BJ (cell line): ENCODE results near the gene VTI1A. TPM values are rescaled to one million over a fixed set of nuclear protein-coding genes. Genes with fewer than 3 reads are reported as not detected.
"Not testable (repeated sequence)": the region's sequence is repeated elsewhere in the genome, so short reads cannot be mapped to it uniquely, and the experiment has no call there.

Experiments used
- CTCF ChIA-PET: fragments of 350-600 bp; formaldehyde crosslinking; extraction: SDS; loops from one replicate; lab custom pipeline; 2021; ENCODE audit warnings: antibody characterized with exemption, inconsistent platforms; lab: Yijun Ruan, JAX
- POLR2A ChIA-PET: fragments of 300-600 bp; sonication (Branson Sonifier 250); formaldehyde crosslinking; extraction: SDS; loops from one replicate; lab custom pipeline; 2021; ENCODE audit warnings: antibody characterized with exemption; lab: Charles Lee
- DNase-seq: peaks from one replicate; pipeline ENCODE4 v3.0.0-alpha.2; 2011; ENCODE audit warnings: low read depth
- H3K27me3 ChIP-seq: 2 replicates; pipeline ENCODE4 v1.6.0; 2011; ENCODE audit warnings: low read length; ENCODE audit not compliant: control insufficient read depth, insufficient read depth
- H3K36me3 ChIP-seq: 2 replicates; pipeline ENCODE4 v1.5.1; 2011; ENCODE audit warnings: low read length; ENCODE audit not compliant: control insufficient read depth, insufficient read depth
- H3K4me3 ChIP-seq: 2 replicates; pipeline ENCODE4 v1.5.1; 2011; ENCODE audit warnings: low read depth, mild to moderate bottlenecking, control low read depth, low read length
- polyA plus RNA-seq: library from polyadenylated mRNA; depleted of rRNA; stranded (reverse); fragments of >200 nt; gene quantifications from 2 replicates; pipeline ENCODE4 v1.2.3, GENCODE V29; 2011
- TF ChIP-seq, protein P1 (sequence below): IDR thresholded peaks from 2 replicates; pipeline ENCODE4 v1.5.1; 2011; ENCODE audit warnings: low read depth, mild to moderate bottlenecking, control low read depth, inconsistent platforms, low read length, moderate library complexity; ENCODE audit not compliant: insufficient read depth

The VTI1A gene
- polyA plus RNA-seq, 1 experiment: 13.4 TPM

DNA sequence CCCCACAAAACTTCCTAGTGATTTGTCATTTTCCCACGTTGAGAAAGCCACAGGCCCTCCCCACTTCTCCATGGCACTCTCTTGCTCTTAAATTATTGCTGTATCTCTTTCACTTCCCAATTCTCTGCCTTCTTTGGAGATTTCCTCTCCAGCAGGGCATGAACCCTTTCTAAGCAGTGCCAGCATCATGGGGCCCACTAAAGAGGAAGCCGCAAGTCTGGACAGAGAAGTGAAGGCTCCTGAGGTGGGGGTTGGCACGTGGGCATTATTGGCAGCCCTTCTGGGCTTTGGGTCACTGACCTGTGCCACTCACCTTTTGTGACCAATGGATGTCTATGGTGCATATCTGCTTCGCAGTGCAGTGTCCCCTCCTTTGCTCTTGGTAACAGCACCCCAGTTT is 405.3 kb downstream of the VTI1A start:
- DNase-seq: no peak
- CTCF ChIA-PET: no interaction called here
- Histone ChIP-seq H3K36me3 (no peaks in the 10 kb centered on the region), H3K27me3 (no peaks in the 10 kb centered on the region), H3K4me3 (no peak overlapping the region)
- TF ChIP-seq, protein P1, sequence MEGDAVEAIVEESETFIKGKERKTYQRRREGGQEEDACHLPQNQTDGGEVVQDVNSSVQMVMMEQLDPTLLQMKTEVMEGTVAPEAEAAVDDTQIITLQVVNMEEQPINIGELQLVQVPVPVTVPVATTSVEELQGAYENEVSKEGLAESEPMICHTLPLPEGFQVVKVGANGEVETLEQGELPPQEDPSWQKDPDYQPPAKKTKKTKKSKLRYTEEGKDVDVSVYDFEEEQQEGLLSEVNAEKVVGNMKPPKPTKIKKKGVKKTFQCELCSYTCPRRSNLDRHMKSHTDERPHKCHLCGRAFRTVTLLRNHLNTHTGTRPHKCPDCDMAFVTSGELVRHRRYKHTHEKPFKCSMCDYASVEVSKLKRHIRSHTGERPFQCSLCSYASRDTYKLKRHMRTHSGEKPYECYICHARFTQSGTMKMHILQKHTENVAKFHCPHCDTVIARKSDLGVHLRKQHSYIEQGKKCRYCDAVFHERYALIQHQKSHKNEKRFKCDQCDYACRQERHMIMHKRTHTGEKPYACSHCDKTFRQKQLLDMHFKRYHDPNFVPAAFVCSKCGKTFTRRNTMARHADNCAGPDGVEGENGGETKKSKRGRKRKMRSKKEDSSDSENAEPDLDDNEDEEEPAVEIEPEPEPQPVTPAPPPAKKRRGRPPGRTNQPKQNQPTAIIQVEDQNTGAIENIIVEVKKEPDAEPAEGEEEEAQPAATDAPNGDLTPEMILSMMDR: no peak
- POLR2A ChIA-PET: no interaction called here

DNA sequence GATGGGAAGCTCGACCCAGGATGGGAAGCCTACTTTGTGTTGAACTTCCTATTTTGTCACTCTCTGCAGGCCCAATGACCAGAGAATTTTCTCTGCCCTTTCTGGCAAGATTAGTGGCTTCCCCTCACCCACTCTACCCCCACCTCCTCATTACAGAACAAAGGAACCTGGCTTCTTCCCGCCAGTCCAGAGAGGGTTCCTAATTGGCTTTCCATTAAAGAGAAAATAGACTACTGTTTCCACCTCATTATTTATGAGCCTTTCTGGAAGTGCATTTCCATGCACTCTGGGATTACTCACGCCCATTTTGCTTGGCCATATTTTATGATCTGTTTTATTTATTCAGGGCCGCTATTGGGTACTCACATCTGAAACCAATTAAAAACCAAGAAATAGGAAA is 408.1 kb downstream of the VTI1A start:
- ChIA-PET CTCF (no interaction called here), POLR2A (no interaction called here)
- TF ChIP-seq, protein P1: no peak
- DNase-seq: no peak
- Histone ChIP-seq H3K4me3 (no peak overlapping the region), H3K27me3 (no peaks in the 10 kb centered on the region), H3K36me3 (no peaks in the 10 kb centered on the region)

DNA sequence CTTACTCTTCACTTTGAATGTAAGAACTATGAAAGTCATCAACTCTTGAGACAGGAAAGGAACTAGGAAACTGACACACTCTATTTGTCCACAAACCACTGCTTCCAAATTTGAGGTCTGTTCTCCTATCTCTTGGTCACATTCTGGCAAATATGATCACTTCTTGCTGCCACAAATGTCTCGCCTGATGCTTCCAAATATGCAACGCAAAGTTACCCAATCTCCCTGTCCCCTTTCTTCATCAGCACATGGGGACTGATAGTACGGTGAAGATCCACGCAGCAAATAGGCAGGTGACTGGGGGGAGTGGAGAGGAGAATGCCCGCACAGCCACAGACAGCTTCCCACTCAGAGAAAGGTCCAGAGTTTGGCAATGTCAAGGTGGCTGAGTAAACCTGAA is 410.5 kb downstream of the VTI1A start:
- POLR2A ChIA-PET: no interaction called here
- DNase-seq: no peak
- TF ChIP-seq, protein P1: no peak
- Histone ChIP-seq H3K27me3 (no peaks in the 10 kb centered on the region), H3K36me3 (no peaks in the 10 kb centered on the region), H3K4me3 (no peak overlapping the region)
- CTCF ChIA-PET: interaction anchor here (0.9 kb wide), 1 partner anchor 9 kb away, joined by 5 read pairs; no protein-coding TSS in a partner anchor

DNA sequence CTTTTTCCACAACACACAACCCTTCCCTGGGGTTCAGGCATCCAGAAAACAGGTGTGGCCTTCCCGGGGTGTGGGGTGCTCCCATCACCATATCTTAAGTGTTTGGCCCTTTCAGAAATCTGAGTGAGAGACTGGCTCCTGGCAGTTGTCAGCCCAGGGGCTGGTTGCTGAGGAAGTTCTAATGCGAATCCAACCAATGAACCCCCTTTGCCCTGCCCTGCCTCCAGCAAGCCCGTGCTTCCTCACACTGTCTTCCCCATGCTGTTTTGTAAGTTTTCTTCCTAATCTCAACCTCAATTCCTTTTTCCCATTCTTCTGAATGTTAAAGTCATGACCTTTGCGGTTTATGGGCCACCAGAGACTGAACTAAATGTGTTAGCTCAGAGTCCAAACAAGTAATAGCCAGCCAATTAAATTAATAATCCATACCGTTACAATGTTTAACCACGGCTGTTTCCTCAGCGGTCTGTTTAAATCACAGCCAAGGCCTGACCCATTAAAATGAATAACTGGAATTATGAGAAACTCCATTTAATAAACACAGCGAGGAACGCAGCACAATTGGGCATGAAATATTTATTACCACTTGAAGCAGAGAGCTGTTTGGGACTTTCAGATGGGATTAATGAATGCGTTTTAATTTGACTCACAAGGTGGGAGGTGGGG is 412.1 kb downstream of the VTI1A start:
- POLR2A ChIA-PET: no interaction called here
- CTCF ChIA-PET: no interaction called here
- H3K36me3 ChIP-seq: no peaks in the 10 kb centered on the region
- no peak overlapping the region for H3K4me3 ChIP-seq
- TF ChIP-seq, protein P1: no peak
- H3K27me3 ChIP-seq: no peaks in the 10 kb centered on the region
- DNase-seq: no peak

DNA sequence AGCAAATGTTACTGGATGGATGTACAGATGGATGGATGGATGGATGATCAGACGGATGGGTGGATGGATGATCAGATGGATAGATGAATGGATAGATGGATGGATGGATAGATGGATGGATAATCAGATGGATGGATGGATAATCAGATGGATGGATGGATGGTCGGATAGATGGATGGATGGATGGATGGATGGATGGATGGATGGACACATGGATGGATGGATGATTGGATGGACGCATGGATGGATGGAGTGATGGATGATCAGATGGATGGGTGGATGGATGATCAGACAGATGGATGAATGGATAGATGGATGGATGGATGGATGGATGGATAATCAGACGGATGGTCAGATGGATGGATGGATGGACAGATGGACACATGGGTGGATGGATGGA is 412.8 kb downstream of the VTI1A start:
- no peak for DNase-seq
- CTCF ChIA-PET: no interaction called here
- Histone ChIP-seq H3K27me3 (no peaks in the 10 kb centered on the region), H3K4me3 (no peak overlapping the region), H3K36me3 (no peaks in the 10 kb centered on the region)
- TF ChIP-seq, protein P1: no peak
- POLR2A ChIA-PET: no interaction called here

DNA sequence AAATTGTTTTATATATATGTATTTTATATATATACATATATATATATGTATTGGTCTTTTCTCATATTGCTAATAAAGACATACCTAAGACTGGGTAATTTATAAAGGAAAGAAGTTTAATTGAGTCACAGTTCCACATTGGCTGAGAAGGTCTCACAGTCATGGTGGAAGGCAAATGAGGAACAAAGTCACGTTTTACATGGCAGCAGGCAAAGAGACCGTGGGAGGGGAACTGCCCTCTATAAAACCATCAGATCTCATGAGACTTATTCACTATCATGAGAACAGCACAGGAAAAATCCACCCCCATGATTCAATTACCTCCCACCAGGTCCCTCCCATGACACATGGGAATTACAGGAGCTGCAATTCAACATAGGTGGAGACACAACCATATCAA is 416.4 kb downstream of the VTI1A start:
- POLR2A ChIA-PET, H3K4me3 ChIP-seq, DNase-seq, H3K36me3 ChIP-seq, H3K27me3 ChIP-seq, CTCF ChIA-PET: not testable (repeated sequence)
